GM18868 (cell line): ENCODE results near the gene SAMD1.

Experiments
- ATAC-seq: cut with Tn5 transposase; IDR thresholded peaks from one replicate; pipeline ENCODE4 v1.9.1; 2021; ENCODE audit warnings: mild to moderate bottlenecking, moderate library complexity; ENCODE audit not compliant: unreplicated experiment

SAMD1 gene

DNA sequence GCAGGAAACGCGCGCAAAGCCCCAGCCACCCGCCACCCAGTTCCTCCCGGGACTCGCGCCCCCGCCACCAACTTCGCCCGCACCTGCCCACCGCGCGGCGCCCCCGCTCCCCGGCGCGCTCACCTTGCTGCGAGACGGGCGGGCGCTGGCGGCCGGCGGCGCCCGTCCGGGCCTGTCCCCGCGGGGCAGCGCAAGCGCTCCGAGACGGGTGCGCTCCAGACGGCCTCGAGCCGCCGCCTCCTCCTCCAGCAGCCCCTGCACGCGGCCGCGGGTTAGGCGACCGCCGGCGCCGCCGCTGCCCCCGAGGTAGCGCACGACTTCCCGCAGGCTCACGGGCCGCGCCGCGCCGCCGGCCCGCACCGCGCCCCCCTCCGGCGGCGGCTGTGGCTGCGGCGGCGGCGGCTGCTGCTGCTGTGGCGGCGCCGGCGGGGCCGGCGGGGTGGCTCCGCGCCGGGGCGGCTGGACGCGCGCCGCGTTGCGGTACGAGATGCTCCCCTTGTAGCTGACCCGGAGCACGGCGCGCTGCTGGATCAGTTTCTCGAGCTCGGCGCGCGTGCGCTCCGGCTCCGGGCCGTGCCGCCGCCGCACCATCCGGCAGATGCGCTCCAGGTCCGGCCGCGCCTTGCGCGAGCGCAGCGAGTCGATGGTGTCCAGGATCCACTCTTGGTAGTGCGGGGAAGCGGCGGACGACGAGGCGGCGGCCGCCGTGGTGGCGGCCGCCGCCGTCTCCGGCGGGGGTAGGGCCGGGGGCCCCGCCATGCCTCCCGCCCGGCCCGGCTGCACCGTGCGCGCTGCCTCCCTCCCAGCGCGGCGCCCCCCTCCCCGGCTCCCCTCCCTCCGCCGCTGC lies 666 bp downstream of the SAMD1 start:
- ATAC-seq, result peak; percentile 28

DNA sequence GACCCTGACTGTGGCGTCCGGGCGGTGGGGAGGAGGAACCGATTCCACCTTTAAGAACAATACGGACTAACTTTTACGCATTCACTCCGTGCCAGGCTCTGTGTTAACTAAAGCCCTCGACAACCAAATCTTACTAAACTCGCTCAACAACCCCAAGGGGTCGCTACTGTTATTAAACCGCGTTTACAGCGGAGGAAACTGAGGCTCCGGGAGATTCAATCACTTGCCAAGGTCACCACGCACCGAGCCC lies 1.2 kb downstream of the SAMD1 start:
- no peak for ATAC-seq

GRCh38 chr19:14088634-14089411 lies 1.7 kb downstream of the SAMD1 start:
- ATAC-seq, result no peak

DNA sequence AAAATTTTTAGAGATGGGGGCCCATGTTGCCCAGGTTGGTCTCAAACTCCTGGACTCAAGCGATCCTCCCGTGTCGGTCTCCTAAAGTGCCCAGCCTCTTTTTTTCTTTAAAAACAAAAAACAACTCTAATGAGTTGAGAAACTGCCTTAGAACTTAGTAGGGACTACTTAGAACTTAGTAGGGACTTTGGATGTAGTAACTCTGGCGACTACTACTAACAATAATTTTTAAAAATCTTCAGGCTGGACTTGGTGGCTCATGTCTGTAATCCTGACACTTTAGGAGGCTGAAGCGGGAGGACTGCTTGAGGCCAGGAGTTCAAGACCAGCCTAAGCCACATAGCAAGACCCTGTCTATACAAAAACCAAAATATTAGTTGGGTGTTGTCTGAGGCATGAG lies 4.5 kb downstream of the SAMD1 start:
- ATAC-seq, result no peak

DNA sequence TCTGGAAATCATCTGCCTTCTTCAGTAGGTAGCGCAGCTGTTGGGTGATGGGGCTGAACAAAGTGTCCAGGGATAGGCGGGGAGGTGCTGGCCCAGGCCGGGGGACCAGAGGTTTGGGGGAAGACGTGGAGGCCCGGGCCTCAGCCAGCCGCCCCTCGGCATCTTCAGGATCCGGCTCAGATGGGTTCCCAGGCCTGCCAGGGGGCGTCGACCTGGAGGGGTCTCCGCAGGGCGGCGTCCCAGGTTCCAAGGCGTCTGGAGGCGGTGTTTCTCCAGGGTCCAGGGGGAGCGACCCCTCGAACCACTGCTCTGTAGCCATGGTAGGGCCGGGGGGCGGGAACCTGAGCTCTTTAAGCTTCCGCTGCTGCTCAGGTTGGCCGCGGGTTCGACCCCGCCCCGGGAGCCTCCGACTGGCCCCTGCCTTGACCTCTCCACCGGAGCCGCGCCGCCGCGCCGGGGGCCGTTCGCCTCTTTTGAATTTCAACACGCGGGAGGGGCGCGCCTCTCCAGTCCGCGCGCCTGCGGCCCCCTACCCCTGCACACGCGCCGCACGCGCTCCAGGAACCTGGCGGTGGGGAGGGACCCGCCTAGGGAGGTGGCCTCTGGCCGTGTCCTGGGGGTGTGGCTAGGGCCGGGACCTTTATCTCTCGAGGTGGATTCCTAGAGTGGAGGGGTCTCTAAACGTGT lies 5.1 kb downstream of the SAMD1 start, which contains the start of gene C19orf67:
C19orf67 (minus strand) TSS at position 475 of the 687 bp plus-strand sequence; CDS start at position 319, 156 bp downstream.
- no peak for ATAC-seq

DNA sequence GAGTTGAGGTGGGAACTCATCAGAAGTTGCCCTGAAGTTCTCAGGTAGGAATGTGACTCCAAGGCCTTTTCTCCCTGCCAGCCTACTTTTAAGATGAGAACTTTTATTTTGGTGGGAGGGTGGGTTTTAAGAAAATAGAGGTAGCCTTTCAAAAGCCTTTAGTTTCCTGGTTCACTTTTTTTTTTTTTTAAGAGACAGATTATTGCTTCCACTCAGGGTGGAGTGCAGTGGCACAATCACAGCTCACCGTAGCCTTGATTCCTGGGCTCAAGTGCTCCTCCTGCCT lies 7.9 kb downstream of the SAMD1 start:
- no peak for ATAC-seq

GRCh38 chr19:14081797-14082674 lies 8.5 kb downstream of the SAMD1 start:
- peak; percentile 25 for ATAC-seq

DNA sequence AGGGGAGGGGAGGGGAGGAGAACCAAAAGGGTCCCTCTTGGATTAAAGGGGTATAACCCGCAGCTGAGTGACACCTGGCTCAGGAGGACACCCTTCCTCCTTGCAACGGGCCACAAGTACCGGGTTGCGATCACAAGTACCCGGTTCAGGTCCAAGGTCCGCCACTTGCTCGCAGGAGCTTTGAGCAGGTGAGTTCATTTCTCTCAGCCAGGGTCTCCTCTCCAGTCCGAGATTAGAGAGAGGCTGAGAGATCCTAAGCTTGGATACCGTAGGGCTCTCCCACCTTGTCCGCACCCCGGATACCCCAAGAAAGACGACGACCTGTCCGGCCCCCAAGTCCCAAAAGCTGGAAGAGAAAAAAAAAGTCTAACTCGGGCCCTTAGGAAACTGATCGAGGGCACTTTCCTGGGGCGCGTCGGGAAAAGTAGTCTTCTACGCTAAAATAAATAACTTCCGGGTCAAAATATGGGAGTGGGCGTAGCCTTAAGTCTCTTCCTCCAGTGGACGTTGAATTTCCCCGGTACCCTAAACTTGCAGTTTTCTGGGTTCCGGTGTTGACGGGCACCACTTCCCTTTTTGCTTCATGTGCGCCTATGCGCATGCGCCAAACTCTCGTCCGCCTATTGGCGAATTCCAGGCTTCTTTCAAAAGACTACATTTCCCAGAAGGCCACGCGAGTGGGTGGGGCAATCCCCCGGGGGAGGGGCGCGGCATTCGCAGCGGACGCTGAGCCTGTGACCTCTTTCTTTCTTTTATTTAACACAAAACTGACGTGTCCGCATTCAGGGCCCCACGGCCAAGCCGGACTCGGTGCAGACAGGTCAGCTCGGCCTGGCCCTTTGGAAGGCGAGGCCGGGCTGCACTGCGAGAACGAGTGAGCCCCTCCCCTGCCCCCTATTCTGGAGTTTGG lies 9.4 kb downstream of the SAMD1 start:
- ATAC-seq, result peak; percentile 83

DNA sequence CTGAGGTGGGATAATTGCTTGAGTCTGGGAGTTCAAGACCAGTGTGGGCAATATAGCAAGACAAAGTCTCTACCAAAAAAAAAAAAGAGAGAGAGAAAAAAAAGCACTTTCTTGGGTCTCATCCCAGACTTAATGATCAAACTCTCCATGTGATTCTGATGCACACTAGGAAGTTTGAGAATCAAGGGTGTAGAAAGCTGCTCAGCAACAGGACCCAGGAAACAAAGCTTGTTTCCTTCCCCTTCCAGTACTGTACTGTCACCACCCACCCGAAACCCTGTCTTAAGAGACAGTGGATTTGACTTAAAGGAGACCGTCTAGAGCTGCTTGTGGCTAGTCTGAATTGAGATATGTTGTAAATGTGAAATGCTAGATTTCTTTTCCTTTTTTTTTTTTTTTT lies 12.1 kb downstream of the SAMD1 start:
- no peak for ATAC-seq

GRCh38 chr19:14073925-14074838 lies 16.4 kb downstream of the SAMD1 start:
- no peak for ATAC-seq

GRCh38 chr19:14073261-14073924 lies 17.2 kb downstream of the SAMD1 start:
- ATAC-seq, result peak; percentile 54

DNA sequence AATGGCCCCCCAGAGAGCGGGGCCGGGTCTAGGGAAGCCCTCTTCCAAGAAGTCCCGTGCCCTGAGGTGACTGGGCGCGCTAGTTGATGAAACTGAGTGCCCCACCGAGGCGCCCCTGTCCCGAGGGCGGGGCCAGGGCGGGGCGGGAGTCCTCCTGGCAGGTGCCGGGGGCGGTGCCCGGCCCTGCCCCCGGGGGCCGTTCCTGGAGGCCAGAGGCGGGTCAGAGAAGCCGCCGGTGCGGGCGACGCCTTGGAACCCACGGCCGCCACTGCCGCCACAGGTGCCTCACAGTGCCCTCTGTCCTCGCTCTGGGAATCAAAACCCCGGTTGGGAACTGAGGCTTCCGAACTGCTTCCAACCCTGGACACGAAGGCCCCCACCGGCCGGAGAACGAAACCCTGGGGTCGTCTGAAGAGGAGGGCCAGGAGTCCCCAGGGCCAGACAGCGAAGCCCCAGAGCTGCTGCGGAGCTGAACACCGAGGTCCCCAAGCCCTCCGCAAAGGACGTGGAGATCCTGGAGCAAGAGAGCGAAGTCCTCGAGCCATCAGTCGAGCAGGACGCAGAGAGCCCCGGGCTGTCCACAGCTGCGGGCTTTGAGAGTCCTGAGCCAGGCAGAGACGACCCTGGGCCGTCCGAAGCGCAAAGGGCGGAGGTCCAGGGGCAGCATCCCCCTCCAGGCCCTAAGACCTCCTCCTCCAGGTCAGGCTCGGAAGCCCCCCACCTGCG lies 17.9 kb downstream of the SAMD1 start, which contains the start of gene MISP3:
MISP3 (plus strand) TSS at position 252 of the 726 bp plus-strand sequence. CDS start 524 bp downstream, outside the sequence.
- ATAC-seq, result no peak

GRCh38 chr19:14070268-14071050 lies 20.1 kb downstream of the SAMD1 start:
- no peak for ATAC-seq

DNA sequence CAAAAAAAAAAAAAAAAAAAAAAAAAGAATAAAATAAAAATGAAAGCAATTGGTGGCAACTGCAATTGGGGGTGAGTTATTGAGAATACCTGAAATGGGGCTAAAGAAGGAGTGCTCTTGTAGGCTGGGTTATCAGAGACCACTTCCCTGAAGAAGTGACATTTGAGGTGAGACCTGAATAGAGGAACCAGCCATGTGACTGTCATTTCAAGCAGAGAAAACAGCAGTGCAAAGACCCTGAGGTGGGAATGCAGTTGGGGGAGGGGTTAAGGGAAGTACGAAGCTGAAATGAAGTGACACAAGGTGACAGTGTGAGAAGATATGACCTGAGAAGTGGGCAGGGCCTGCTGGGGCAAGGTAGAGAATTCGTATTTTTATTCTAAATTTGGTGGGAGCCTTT lies 24.4 kb downstream of the SAMD1 start:
- no peak for ATAC-seq

GRCh38 chr19:14063105-14063504 lies 27.4 kb downstream of the SAMD1 start:
- ATAC-seq, result no peak

DNA sequence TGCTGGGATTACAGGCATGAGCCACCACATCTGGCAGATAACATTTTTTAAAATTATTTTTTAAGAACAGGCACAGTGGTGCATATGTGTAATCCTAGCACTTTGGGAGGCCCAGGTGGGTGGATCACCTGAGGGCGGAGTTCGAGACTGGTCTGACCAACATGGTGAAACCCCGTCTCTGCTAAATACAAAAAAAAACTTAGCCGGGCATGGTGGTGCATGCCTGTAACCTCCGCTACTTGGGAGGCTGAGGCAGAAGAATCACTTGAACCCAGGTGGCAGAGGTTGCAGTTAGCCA lies 28.0 kb downstream of the SAMD1 start:
- ATAC-seq, result no peak
